Lung (tissue), 12 donors: Measurements from ENCODE around the gene SLN. TPM values are rescaled to one million over a fixed set of nuclear protein-coding genes. Genes with fewer than 3 reads are reported as not detected.

Experiments used
- ATAC-seq: fragments of 200-7000 bp; cut with Tn5 transposase; one replicate; pipeline ENCODE4 v1.9.1; 2020; ENCODE audit warnings: moderate number of reproducible peaks; ENCODE audit not compliant: insufficient read depth, low FRiP score
- DNase-seq, 3 donors: peaks; one replicate each; pipeline ENCODE4 v3.0.0-alpha.2; 2013 to 2017
- H3K27ac ChIP-seq, 2 donors: one replicate each; pipeline ENCODE4 v1.5.1; 2013; ENCODE audit warnings: mild to moderate bottlenecking in 2 of 2, moderate library complexity in 2 of 2, control low read depth in 1 of 2, inconsistent platforms in 1 of 2, low read depth in 1 of 2, low read length in 1 of 2
- H3K27me3 ChIP-seq, 3 donors: one replicate each; pipeline ENCODE4 v1.5.1; 2013; ENCODE audit warnings: low read length in 2 of 3; ENCODE audit not compliant: control insufficient read depth in 3 of 3, insufficient read depth in 3 of 3
- H3K36me3 ChIP-seq, 4 donors: one replicate each; pipeline ENCODE4 v1.5.1; 2013; ENCODE audit warnings: low read length in 4 of 4, mild to moderate bottlenecking in 1 of 4, moderate library complexity in 1 of 4; ENCODE audit not compliant: control insufficient read depth in 4 of 4, insufficient read depth in 4 of 4
- H3K4me1 ChIP-seq, 5 donors: one replicate each; pipeline ENCODE4 v1.5.1; 2013; ENCODE audit warnings: low read length in 5 of 5, mild to moderate bottlenecking in 2 of 5, moderate library complexity in 1 of 5; ENCODE audit not compliant: control insufficient read depth in 5 of 5, insufficient read depth in 5 of 5
- H3K4me3 ChIP-seq: one replicate; pipeline ENCODE4 v1.5.1; 2013; ENCODE audit warnings: mild to moderate bottlenecking, control low read depth, moderate library complexity
- H3K9ac ChIP-seq, 2 donors: one replicate each; pipeline ENCODE4 v1.5.1; 2013; ENCODE audit warnings: low read length in 2 of 2, control low read depth in 1 of 2; ENCODE audit not compliant: insufficient read depth in 1 of 2
- H3K9me3 ChIP-seq, 4 donors: one replicate each; pipeline ENCODE4 v1.5.1; 2013; ENCODE audit warnings: low read length in 3 of 4, mild to moderate bottlenecking in 1 of 4, moderate library complexity in 1 of 4; ENCODE audit not compliant: control insufficient read depth in 4 of 4, insufficient read depth in 3 of 4
- WGBS, 2 donors: extraction: QIAGEN DNeasy Blood & Tissue Kit; methylation state at CpG; one replicate each; pipeline ENCODE4 v1.1.7; 2013; 5-methylcytosine and 5-hydroxymethylcytosine counted together
- polyA plus RNA-seq, 2 donors: library from polyadenylated mRNA; stranded (reverse); fragments of 200-250 nt; gene quantifications; one replicate each; pipeline ENCODE4 v1.2.1, GENCODE V29; 2013
- total RNA-seq, 2 donors: library from RNA; depleted of rRNA in 1 of 2; stranded (reverse); fragments of >200 nt in 1 of 2; gene quantifications; one replicate each; pipeline ENCODE4 v1.2.1, GENCODE V29; 2014 to 2021
- TF ChIP-seq, protein P1 (sequence below): IDR thresholded peaks from 2 replicates; pipeline ENCODE4 v1.5.1; 2012; ENCODE audit warnings: mild to moderate bottlenecking; ENCODE audit errors: control extremely low read depth, extremely low read depth
- donor health status: control.
- donor health status: control.
- donor health status: Bipolar disorder and iron deficiency.
- donor health status: healthy.
- donor health status: DM: yes; HTN: yes; CAD: no.

Gene SLN
- total and polyA plus RNA-seq, 4 donors: 0.49 to 0.77 TPM; not detected in 2

DNA sequence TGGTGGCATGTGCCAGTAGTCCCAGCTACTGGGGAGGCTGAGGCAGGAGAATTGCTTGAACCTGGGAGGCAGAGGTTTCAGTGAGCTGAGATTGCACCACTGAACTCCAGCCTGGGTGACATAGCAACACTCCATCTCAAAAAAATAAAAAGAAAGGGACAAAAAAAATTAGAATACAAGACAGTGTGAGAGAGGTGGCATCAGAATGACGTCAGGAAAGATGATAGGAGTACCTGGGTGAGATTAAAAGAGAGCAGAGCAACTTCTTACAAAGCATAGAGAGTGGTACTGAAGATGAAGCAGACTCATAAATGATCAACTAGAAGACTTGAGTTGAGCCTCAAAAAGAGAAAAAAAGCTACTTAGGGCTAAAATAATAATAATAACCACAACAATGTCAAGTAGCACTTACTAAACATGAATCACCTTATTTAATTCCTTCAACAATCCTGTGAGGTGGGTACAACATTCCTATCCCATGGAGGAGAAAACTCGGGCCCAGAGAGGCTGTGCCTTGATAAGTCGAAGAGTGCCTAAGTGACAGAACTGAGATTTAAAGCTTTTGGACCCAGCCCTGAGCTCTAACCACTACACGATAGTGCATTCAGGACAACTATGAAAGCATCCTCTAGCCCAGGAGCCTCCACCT lies 5.2 kb upstream of the SLN start:
- H3K27me3 ChIP-seq: no peaks in the 10 kb centered on the region
- H3K9ac ChIP-seq: no peak overlapping the region
- ATAC-seq (no peak), DNase-seq (no peak)
- no peaks in the 10 kb centered on the region for H3K36me3 ChIP-seq
- peaks cover 0 to 4% (median 0%) of the 10 kb centered on the region in 5 donors for H3K4me1 ChIP-seq
- 71 to 88% methylated on average over 4 of the region's 4 CpGs for WGBS, 2 donors
- no peaks in the 10 kb centered on the region for H3K9me3 ChIP-seq
- TF ChIP-seq, protein P1, sequence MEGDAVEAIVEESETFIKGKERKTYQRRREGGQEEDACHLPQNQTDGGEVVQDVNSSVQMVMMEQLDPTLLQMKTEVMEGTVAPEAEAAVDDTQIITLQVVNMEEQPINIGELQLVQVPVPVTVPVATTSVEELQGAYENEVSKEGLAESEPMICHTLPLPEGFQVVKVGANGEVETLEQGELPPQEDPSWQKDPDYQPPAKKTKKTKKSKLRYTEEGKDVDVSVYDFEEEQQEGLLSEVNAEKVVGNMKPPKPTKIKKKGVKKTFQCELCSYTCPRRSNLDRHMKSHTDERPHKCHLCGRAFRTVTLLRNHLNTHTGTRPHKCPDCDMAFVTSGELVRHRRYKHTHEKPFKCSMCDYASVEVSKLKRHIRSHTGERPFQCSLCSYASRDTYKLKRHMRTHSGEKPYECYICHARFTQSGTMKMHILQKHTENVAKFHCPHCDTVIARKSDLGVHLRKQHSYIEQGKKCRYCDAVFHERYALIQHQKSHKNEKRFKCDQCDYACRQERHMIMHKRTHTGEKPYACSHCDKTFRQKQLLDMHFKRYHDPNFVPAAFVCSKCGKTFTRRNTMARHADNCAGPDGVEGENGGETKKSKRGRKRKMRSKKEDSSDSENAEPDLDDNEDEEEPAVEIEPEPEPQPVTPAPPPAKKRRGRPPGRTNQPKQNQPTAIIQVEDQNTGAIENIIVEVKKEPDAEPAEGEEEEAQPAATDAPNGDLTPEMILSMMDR: no peak
- H3K27ac ChIP-seq: no peak overlapping the region
- no peak overlapping the region for H3K4me3 ChIP-seq

DNA sequence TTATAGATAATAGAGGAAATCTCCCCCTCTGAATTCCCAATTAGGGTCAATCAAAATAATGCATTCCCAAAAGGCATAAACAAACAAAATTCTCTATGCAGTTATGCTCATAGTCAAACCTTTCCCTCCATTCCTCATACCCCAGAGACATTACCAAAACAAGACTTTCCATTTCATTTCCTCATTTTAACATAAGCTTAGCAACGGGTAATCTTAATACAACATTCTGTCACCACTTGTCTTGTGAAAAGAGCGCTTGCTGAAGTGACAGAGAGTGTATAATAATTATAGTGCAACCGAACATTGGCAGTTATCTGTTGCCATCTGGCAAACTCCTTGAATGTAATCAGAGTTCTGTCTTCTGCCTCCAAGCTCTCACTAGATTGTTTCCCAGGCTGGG lies 1.2 kb upstream of the SLN start:
- TF ChIP-seq, protein P1: no peak
- Histone ChIP-seq H3K9ac (no peak overlapping the region), H3K9me3 (no peaks in the 10 kb centered on the region), H3K4me3 (no peak overlapping the region), H3K27me3 (no peaks in the 10 kb centered on the region), H3K27ac (no peak overlapping the region), H3K4me1 (peaks cover 0 to 4% (median 0%) of the 10 kb centered on the region in 5 donors), H3K36me3 (no peaks in the 10 kb centered on the region)
- ATAC-seq: no peak
- 44 to 68% methylated on average over 3 of the region's 3 CpGs for WGBS, 2 donors
- DNase-seq: no peak

DNA sequence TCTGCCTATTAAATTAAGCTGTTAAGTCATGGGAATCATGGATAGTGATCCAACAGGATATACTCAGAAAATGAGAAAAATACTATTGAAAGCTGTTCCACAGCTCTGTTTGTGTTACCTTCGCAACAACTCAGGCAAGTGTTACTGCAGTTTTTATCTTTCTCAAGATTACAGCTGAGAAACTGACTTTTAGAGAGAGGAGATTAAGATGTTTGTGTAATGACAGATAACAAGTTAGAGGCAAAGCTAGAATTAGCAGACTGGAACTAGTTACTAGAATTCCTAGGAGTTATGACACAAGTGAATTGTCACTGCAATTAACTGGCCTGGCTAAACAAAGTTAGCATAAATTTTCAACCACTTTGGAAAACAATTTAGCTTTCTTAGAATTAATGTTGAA lies 1.6 kb downstream of the SLN start:
- 81 to 97% methylated on average over 1 of the region's 1 CpG for WGBS, 2 donors
- no peaks in the 10 kb centered on the region for H3K27me3 ChIP-seq
- H3K9ac ChIP-seq: no peak overlapping the region
- TF ChIP-seq, protein P1: no peak
- no peaks in the 10 kb centered on the region for H3K9me3 ChIP-seq
- no peaks in the 10 kb centered on the region for H3K36me3 ChIP-seq
- no peak overlapping the region for H3K4me3 ChIP-seq
- peaks cover 0 to 4% (median 0%) of the 10 kb centered on the region in 5 donors for H3K4me1 ChIP-seq
- no peak overlapping the region for H3K27ac ChIP-seq
- ATAC-seq (no peak), DNase-seq (no peak)

DNA sequence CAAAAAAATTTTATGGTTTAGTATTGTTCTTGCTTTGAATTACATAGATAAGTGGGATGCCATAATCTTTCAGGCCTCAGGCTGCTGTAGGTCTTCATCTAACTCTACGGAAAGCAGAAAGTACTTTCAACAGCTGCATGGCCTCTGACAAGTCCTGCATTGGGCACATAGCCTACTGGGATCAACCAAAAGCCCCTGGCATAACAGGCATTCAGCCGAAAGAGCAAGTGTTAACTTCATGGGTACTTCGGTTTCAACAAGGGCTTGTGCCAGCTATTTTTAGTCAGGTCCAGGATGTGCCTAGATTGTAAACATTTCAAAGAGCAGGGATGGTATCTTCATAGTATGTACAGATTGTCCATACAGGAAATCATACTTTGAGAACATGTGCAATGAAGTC lies 3.1 kb downstream of the SLN start:
- Histone ChIP-seq H3K36me3 (no peaks in the 10 kb centered on the region), H3K9me3 (no peaks in the 10 kb centered on the region), H3K27me3 (no peaks in the 10 kb centered on the region), H3K4me3 (no peak overlapping the region), H3K9ac (no peak overlapping the region), H3K27ac (no peak overlapping the region), H3K4me1 (peaks cover 0 to 4% (median 0%) of the 10 kb centered on the region in 5 donors)
- no peak for ATAC-seq
- DNase-seq: no peak
- TF ChIP-seq, protein P1: no peak
- WGBS, 2 donors: 75 to 80% methylated on average over 3 of the region's 3 CpGs
